M059J (cell line): ENCODE data around the gene PGF. TPM values are rescaled to one million over a fixed set of nuclear protein-coding genes. Genes with fewer than 3 reads are reported as not detected.
"Not testable (repeated sequence)": the region's sequence is repeated elsewhere in the genome, so short reads cannot be mapped to it uniquely, and the experiment has no call there.

Source experiments
- DNase-seq: peaks from one replicate; pipeline ENCODE4 v3.0.0-alpha.2; 2012; ENCODE audit warnings: low read depth
- total RNA-seq: library from RNA; depleted of rRNA; stranded (reverse); fragments of >200 nt; shearing (Covaris generic); gene quantifications from 2 replicates; pipeline ENCODE4 v1.2.3, GENCODE V29; 2014; rRNA removed

PGF gene
- total RNA-seq: 9.3 and 11.7 TPM in 2 replicates

- peak; percentile 63 for DNase-seq
Measured at GRCh38 chr14:74955229-74956026, at the start of gene PGF. Gene PGF (minus strand): TSS chr14:74955597. CDS start chr14:74955242, 355 bp downstream.

GRCh38 chr14:75003250-75004027 is 48.0 kb upstream of the PGF start:
- no peak for DNase-seq

- DNase-seq: peak; percentile 96
Measured at GRCh38 chr14:75002392-75003249, 47.2 kb upstream of the PGF start, which contains the start of gene EIF2B2. Gene EIF2B2 (plus strand): TSS chr14:75002921. CDS start chr14:75002991, 70 bp downstream.

- DNase-seq: no peak
Measured at GRCh38 chr14:75001899-75002298, 46.5 kb upstream of the PGF start.

- no peak for DNase-seq
Measured at GRCh38 chr14:75001261-75001660, 45.9 kb upstream of the PGF start.

GRCh38 chr14:74995781-74996180 is 40.4 kb upstream of the PGF start:
- not testable (repeated sequence) for DNase-seq

GRCh38 chr14:74994182-74994581 is 38.8 kb upstream of the PGF start:
- not testable (repeated sequence) for DNase-seq

- DNase-seq: no peak
Measured at GRCh38 chr14:74988993-74989392, 33.6 kb upstream of the PGF start.

GRCh38 chr14:74988131-74988530 is 32.7 kb upstream of the PGF start:
- DNase-seq: peak; percentile 96

GRCh38 chr14:74985806-74986205 is 30.4 kb upstream of the PGF start:
- no peak for DNase-seq

- no peak for DNase-seq
Measured at GRCh38 chr14:74985028-74985310, 29.6 kb upstream of the PGF start.

GRCh38 chr14:74984236-74985027 is 29.0 kb upstream of the PGF start:
- no peak for DNase-seq

- DNase-seq: peak; percentile 22
Measured at GRCh38 chr14:74983343-74983742, 27.9 kb upstream of the PGF start.

GRCh38 chr14:74982661-74983060 is 27.3 kb upstream of the PGF start:
- DNase-seq: no peak

- no peak for DNase-seq
Measured at GRCh38 chr14:74981833-74982232, 26.4 kb upstream of the PGF start.

- DNase-seq: no peak
Measured at GRCh38 chr14:74981462-74981782, 26.0 kb upstream of the PGF start.

- peak; percentile 98 for DNase-seq
Measured at GRCh38 chr14:74980731-74981461, 25.5 kb upstream of the PGF start.

GRCh38 chr14:74980398-74980730 is 25.0 kb upstream of the PGF start:
- peak; percentile 73 for DNase-seq

- DNase-seq: peak; percentile 93
Measured at GRCh38 chr14:74979442-74980397, 24.3 kb upstream of the PGF start.

GRCh38 chr14:74979029-74979428 is 23.6 kb upstream of the PGF start:
- DNase-seq: no peak
